NCI-H2029 treated with DMSO at 0.1 percent for 48 hours (cell line): ENCODE measurements around the gene AMPD1.

Experiments used
- DNase-seq: peaks from one replicate; lab custom pipeline; 2025; lab: John Stamatoyannopoulos, UW

Gene AMPD1

DNA sequence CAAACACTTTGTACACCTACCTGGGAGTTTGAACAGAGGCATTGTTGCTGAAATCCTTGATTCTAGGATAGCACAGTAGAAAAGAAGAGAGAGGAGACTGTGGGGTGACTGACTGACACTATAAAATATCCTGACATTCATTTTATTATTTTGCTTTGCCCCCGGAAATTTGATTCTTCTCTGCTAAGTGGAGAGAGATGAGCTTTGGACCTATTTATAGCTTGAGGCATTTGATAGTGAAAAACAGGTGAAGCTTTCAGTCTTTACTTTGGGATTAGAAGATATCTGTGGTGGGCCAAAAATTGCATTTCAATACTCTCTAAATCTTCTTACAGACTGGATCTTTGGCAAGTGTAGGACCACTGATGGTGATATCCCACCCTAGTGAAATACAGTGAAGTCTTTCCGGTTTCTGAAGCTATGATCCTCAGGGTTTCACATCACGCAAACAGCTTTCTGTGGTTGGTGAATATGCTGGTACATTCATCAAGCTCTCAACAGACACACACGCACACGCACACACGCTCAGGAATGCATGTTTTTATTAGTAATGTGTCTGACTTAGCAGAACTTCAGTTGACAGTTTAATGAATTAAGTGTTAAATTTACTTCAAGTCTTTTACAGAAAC lies at the start of gene AMPD1:
Gene AMPD1 (minus strand): TSS at position 117 of the 629 bp plus-strand sequence. CDS start 75 bp downstream, at position 42.
- DNase-seq = no peak

DNA sequence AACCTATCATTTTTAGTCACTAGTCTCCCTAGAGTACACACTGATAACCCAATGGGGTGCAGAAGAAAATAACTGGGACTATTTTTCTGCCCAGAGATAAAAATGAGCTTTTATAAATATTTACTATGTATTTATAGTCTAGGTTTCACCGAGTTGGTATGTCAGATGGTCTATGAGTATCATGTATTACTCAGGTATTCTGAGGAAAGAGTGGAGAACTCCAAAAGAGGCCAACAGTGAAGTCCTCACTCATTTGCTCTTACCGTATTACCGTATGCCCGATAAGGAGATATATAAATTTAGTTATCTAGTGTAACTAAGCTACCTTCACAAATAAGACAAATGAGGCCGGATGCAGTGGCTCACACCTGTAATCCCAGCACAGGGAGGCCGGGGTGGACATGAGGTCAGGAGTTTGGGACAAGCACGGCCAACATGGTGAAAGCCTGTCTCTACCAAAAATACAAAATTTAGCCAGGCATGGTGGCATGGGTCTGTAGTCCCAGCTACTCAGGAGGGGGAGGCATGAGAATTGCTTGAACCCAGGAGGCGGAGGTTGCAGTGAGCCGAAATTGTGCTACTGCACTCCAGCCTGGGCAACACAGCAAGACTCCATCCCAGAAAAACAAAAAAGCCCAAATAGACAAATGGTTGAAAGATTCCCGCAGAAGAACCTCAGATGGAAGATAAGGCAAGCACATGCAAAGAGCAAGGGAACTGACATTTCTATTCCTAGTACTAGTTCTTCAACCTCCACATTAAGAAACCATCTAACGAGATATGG lies 46.8 kb upstream of the AMPD1 start:
- DNase-seq = no peak

DNA sequence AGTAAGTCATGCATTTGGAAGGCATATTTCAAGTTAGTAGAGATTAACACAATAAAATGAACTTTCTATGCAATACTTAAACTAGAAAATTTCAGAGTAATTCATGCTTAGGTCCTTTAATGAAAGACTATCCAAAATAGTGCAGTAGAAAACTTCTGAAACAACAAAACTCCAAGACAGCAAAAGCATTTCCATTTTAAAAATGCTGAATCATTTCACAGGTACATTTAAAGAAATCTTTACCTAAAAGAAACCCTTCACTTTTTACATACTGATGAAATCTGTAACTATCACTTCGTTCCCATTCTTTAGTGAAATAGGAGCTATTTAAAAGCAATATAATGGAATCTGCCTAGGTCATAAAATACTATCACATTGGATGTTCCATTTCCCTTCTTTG lies 45.0 kb upstream of the AMPD1 start:
- DNase-seq = no peak

DNA sequence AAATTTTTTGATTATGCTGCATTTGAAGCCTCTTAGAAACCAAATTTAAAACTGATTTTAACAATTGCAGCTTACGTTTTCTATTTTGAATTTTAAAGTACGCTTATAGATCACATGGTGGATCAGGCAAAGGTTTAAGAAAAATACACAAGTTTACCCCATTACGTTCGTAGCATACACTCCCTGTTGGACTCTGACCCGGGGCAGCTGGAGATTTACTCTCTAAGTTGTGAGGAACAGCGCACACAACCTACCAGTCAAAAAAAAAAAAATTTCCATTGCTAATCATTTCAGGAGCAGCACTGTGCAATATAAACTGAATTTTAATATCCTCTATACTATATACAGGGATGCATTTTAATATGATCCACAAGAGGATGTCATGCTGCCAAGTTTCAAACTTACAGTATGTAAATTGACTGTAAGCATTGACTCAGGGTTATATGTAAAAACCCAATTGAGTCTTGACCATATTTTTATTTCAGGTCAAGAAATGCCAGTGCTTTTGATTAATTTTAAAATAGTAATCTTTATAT lies 42.0 kb upstream of the AMPD1 start:
- DNase-seq = no peak

DNA sequence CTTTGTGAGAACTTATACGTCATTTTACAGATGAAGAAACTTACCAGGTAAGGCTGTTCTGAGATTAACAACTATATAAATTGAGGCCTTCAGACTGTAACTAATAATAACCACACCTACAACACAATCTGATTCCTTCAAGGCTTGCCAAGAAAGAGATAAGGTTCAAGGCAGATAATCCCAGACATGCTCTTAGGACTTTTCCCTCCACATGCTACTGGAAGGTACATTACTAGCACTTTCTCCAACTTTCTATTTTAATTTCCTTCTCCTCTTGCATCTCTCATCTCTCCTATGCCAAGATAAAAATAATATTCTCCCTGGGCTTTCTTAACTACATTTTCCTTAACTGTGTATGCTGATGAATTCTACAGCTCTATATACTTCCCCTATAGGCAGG lies 40.1 kb upstream of the AMPD1 start:
- DNase-seq = no peak

DNA sequence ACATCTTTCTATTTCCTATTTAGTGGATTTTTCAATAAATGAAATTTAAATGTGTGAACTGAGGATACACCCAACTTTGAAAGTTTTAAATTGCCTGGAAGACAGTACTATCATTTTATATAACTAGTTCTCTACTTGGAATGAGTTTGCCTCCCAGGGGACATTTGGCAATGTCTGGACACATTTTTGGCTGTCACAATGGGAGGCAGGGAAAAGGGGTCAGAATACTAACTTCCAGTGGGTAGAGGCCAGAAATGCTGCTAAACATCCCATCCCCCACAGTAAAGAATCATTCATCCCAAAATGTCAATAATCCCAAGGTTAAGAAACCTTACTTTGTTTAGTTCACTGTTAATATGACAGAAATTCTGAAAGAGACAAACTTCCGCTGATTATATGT lies 34.4 kb upstream of the AMPD1 start:
- no peak for DNase-seq

DNA sequence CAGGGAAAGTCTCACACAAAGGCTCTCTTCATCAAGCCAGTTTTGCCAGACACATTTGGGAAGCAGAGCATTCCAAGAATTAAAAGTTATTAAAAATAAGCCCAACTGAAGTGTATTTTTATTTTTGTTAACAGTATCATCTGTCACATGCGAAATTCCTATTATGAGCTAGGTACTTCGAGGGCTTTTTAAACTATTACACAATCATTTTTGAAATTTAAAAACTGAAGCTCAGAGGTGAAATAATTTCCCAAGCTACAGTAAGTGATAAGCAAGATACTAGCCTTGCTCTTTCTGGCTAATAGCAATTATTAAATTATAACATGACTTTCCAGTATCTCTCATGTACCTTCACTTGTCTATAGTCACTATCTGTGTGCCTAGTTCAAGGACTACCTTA lies 33.2 kb upstream of the AMPD1 start:
- no peak for DNase-seq

DNA sequence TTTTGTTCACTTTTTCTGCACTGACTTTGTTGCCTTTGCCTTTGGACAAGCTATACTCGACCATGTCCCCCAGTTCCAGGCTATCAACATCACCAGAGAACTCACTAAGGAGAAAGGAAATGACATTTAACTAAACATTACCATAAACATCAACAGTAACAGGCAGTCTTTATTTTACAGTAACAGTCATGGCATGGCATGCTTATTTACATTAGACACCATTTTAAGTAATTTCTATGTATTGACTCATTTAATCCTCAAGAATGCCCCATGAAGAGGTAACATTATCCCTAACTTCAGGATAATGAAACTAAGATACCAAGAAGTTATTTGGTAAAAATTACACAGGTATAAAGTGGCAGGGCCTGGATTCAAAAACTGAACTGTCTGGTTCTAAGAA lies 29.9 kb upstream of the AMPD1 start:
- no peak for DNase-seq

DNA sequence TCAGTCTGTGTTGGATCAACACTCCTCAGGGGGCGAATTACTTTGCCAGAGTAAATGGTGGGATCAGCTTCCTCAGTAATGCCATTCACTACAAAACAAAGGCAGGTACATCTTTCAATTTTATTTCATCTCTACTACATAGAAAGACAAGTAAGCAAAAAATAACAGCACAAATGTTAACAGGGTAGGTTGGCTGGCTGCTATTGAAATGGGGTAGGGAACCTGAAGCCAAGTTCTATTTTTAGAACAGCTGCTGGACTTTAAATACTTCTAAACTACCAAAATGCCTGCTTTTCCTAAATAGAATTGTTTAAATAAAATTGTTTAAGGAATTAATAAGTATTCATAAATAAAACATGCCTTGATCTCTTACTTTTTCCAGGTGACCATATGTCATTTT lies 28.6 kb upstream of the AMPD1 start:
- DNase-seq = no peak

DNA sequence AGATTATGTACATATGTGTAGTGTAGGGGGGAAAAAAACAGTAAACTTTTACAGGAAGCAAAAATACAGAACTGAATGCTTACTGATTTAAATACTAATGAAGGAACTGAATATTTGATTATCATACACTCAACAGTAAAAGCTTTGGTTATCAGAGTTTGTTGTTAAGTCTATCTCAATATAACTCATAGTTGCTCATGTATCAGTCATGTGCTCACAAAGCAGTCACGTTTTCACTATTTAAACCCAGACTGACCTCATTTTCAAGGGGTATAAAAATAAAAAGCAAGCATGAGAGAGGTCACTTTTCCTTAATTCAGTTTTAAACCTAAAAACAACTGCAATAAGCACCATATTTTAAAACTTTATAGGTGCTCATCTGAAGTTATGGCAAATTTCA lies 28.1 kb upstream of the AMPD1 start:
- no peak for DNase-seq

DNA sequence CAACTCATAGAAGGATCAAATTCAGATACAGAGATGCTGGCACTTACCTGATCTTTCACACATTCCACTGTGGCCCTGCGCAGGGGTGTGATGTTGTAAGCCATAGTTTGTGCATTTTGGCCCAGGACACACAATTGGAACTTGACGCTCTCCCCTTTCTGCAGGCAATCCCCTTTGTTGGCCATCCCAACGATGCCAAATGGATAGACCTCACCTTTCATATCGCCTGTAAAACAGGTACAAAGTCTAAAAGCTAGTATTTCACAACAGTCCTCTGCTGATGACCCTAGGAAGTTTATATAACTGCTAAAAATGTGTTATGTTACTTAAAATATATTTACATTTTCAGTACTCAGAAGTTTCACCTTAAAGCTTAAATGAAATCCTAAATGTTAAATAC lies 25.1 kb upstream of the AMPD1 start:
- no peak for DNase-seq

DNA sequence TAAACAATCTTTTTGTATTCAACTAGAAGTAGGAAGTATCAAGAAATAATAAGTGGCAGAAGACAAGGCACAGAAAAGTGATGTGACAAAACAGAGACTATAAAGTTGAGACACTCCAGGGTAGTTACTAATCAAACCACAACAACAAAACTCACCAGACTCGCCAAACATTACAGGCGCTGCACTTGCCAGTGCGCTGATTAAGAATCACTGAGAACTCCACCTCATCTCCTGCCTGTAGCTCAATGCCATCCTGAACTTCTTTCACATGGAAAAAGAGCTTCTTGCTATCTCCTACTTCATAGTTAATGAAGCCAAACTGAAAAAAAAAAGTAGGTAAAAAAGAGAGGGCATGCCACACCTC lies 24.1 kb upstream of the AMPD1 start:
- DNase-seq = no peak

DNA sequence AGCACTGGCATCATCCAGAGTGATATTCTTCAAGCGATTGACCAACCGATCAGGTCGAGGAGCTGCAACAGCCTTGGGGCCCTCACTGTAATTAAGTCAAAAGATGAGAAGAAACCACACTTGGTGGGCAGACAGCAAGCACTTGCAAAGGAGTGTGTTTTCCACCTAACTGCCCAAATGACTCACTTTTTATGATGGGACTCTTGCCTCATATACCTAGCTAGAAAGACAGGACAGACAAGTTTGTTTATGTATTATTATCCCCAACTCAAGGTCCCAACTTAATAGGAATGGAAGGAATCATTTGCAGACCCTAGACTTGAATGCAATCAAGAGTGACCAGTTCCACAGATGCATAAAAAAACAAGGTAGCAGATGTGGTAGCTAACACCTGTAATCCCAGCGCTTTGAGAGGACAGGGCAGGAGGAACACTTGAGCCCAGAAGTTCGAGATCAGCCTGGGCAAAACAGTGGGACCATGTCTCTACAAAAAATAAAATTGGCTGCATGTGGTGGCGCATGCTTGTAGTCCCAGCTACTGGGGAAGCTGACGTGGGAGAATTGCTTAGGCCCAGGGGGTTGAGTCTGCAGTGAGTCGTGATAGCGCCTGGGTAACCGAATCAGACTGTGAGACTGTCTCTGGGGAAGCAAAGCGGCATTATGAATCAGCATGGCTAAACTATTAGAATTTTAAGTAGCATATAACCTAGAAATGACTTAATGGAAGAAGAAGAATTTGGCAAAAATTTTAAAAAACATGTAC lies 23.5 kb upstream of the AMPD1 start:
- no peak for DNase-seq

DNA sequence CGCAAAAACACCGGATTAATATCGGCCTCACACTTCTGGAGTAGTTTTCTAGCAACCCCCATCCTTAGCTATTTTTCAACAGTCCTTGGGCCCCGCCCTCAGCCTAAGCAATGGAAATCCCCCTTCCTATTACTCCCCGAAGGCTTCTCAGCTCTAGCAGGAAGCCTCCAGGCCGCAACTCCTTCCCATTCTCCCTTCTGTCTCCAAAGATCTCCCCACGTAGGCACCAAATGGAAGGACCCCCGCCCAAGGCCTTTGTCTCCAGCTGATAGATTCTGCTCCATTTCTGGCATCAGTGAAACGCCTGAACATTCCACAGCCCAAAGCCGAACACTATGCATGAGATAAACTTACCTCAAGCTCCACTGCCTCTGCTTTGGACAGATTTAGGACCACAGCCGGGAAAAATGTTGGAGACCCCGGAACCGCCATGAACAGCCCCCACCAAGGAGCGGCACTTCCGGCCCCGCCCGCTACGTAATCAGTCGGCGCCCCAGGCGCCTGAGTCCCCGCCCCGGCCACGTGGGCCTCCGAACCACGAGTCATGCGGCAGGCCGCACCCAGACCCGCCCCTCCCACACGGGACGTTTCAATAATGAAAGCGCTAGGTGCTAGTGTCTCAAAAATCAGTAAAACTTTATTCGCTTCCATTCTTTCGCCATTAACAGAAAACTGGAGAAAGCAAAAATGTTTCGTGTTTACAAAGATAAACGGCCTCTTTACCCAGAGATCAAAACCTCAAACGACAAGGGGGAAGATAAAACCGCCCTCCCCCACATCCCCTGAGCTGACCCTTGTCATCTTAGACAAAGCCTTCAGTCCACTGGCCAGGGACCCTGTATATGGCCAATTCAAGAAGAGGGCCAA lies 21.2 kb upstream of the AMPD1 start, which contains the start of gene NRAS:
Gene NRAS (minus strand): TSS at position 468 of the 867 bp plus-strand sequence. CDS start 611 bp downstream, outside the sequence.
- peak; percentile 49 for DNase-seq

DNA sequence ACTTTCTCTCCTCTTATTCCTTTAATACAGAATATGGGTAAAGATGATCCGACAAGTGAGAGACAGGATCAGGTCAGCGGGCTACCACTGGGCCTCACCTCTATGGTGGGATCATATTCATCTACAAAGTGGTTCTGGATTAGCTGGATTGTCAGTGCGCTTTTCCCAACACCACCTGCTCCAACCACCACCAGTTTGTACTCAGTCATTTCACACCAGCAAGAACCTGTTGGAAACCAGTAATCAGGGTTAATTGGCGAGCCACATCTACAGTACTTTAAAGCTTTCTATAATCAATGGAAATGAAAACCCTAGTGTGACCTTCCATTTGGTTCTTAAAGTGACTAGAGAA lies 20.6 kb upstream of the AMPD1 start:
- DNase-seq = no peak

DNA sequence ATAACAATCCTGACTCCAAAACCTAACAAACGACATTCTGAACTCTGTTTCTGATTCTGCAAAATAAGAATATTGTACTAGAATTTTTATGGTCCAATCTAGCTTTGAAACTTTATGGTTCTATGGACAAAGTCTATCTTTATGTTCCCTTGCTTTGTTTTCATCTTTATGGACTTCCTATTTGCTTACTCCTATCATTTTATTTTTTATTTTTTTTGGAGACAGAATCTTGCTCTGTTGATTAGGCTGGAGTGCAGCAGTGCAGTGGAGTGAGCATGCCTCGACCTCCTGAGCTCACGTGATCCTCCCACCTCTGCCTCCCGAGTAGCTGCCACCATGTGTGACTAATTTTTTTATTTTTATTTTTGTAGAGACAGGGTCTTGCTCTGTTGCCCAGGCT lies 17.6 kb upstream of the AMPD1 start:
- DNase-seq = no peak

DNA sequence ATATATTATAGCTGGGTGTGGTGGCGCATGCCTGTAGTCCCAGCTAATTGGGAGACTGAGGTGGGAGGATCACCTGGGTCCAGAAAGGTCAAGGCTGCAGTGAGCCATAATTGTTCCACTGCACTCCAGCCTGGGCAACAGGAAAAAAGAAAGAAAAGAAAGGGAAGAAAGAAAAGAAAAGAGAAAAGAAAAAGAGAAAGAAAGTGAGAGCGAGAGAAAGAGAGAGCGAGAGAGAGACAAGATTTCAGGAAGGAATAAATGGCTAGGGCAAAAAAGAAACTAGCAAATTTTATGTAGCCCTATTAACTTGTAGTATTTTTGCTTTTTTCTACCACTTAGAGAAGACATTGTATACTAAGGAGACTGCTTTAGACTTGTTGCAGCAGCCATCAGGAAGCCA lies 15.0 kb upstream of the AMPD1 start:
- no peak for DNase-seq

DNA sequence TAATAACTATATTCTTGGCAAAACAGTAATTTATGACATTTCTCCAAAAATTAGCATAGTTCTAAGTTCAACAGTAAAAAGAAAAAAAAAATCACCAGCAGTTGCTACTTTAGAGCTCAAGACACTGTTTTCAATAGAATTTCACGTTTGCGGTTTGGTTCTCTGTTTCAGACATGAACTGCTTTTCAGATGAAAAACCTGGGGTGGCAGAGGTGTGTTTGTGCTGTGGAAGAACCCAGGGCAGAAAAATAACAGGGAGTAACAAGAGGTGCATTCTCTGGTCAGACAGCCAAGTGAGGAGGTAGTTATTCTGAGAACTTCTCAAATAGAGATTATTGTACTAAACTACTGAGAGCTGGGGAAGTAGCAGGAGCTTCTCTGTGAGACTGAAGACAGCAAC lies 12.3 kb upstream of the AMPD1 start:
- no peak for DNase-seq

DNA sequence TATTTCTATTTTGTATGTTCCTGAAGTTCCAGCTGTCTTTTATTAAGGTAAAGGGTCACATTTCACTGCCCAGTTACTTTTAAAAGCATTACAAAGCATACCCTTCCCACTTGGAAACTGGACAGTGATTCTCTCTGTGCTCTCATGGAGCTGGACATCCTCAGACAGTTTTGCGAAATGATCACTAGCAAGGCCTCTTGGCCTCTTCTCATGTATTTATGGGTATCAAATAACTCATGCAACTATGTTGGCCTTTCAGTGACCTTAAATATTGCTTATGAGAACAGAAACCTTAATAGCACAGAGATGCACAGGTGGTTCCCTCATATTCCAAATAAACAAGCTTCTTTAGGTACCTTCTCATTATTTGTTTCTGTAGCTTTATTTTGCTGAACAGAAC lies 7.9 kb upstream of the AMPD1 start:
- DNase-seq = no peak

DNA sequence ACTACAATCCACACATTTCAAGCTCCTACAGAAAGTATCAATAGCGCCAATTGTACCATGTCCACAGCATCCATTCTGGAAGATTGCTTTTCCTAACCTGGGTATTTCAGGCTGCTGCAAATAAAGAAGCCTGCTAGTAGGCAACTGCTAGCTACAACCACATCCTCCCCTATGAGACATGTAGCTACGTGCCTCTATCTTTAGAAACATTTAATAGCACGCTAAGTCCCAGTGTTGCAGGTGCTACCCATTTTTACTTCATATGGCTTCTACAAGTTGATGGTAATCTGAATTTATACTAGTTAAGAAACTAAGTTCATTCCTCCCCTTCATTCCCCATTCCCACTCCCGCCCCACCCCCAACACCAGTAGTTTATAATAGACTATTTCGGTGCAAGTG lies 7.4 kb upstream of the AMPD1 start:
- no peak for DNase-seq

DNA sequence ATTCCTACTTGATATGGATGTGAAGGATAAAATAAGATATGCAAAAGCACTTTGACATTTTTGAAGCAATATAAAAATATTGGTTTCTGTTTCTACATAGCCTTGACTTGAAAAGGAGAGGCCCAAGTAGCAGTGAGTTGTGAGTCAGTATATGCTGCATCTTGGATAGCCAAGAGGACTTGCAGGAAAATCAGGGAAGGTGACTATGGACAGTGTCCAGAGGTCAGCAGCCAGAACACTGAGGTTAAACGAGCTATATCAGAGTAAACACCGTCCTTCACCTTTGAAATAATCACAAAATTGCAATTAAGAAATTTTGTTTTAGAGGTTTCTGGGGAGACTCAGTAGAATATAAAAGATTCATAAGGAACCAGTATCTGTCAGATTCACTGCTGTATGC lies 6.6 kb upstream of the AMPD1 start:
- no peak for DNase-seq

DNA sequence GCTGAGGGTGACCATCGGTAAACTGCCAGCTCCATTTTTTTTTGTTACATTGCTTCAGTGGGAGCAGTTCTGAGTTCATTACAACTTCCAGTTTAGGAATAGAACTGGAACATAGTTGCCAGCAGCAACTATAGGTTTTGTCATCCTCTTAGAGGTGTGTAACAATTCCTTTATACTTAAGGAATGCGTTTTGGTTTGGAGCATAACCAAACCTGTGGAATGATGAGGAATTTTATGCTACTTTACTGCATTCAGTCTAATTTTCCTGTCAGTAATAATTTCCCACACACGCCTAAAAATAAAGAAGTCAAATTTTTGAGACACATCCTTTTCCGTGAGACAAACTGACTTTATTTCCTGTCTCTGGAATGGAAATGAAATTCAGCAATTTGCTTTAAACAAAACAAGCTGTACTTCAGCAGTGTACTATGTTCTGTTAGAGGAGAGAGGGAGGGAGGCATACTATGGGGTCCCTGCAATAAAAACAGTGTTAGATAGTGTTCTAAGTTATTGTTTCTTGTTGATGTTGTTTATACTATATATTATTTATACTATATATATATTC lies 4.8 kb upstream of the AMPD1 start:
- DNase-seq = no peak
